CD4-positive, CD25-positive, alpha-beta regulatory T cell (primary cell): ENCODE results near the gene TANGO6. TPM values are rescaled to one million over a fixed set of nuclear protein-coding genes. Genes with fewer than 3 reads are reported as not detected.

Experiments used
- ATAC-seq, 2 donors: fragments of 150-1000 bp; cut with Tn5 transposase; one replicate each; pipeline ENCODE4 v1.10.0; 2021; ENCODE audit warnings: low read depth in 2 of 2, moderate number of reproducible peaks in 2 of 2, moderate library complexity in 1 of 2
- DNase-seq, 3 donors: peaks; one replicate each; pipeline versions ENCODE4 v3.0.0 to v3.0.0-alpha.2; 2012 to 2022; ENCODE audit warnings: mixed read lengths in 1 of 3
- H3K27ac ChIP-seq: one replicate; pipeline ENCODE4 v1.7.0; 2013; ENCODE audit warnings: mild to moderate bottlenecking, low read length; ENCODE audit not compliant: insufficient read depth, poor library complexity, severe bottlenecking
- H3K27me3 ChIP-seq: one replicate; pipeline ENCODE4 v1.7.0; 2013; ENCODE audit warnings: low read length; ENCODE audit not compliant: control insufficient read depth, insufficient read depth
- H3K36me3 ChIP-seq: one replicate; pipeline ENCODE4 v1.7.0; 2013; ENCODE audit warnings: mild to moderate bottlenecking, low read length, moderate library complexity; ENCODE audit not compliant: control insufficient read depth, insufficient read depth
- H3K4me1 ChIP-seq: 2 replicates; pipeline ENCODE4 v1.7.0; 2013; ENCODE audit warnings: mild to moderate bottlenecking, low read length; ENCODE audit not compliant: insufficient read depth, control insufficient read depth, poor library complexity, severe bottlenecking
- H3K4me3 ChIP-seq: one replicate; pipeline ENCODE4 v1.7.0; 2013; ENCODE audit warnings: low read depth, mild to moderate bottlenecking, low read length, moderate library complexity
- H3K9me3 ChIP-seq, 2 experiments: 1 replicate in 1 of 2; 2 replicates in 1 of 2; pipeline ENCODE4 v1.7.0; 2013; ENCODE audit warnings: low read length in 2 of 2, mild to moderate bottlenecking in 1 of 2, moderate library complexity in 1 of 2; ENCODE audit not compliant: control insufficient read depth in 2 of 2
- H3K27ac Mint-ChIP-seq, 3 donors: one replicate each; pipeline ENCODE4 v1.8.0; 2020 to 2022; ENCODE audit warnings: mild to moderate bottlenecking in 3 of 3, mixed read lengths in 3 of 3, moderate library complexity in 2 of 3
- H3K27me3 Mint-ChIP-seq: one replicate; pipeline ENCODE4 v1.8.0; 2022; ENCODE audit warnings: mild to moderate bottlenecking, mixed read lengths
- H3K36me3 Mint-ChIP-seq: one replicate; pipeline ENCODE4 v1.8.0; 2020; ENCODE audit warnings: mixed read lengths
- H3K4me1 Mint-ChIP-seq, 4 donors: one replicate each; pipeline ENCODE4 v1.8.0; 2020 to 2022; ENCODE audit warnings: mixed read lengths in 4 of 4, mild to moderate bottlenecking in 1 of 4
- H3K4me3 Mint-ChIP-seq, 4 donors: one replicate each; pipeline ENCODE4 v1.8.0; 2020 to 2022; ENCODE audit warnings: mild to moderate bottlenecking in 4 of 4, mixed read lengths in 4 of 4, moderate library complexity in 3 of 4
- H3K9me3 Mint-ChIP-seq, 7 donors: one replicate each; pipeline ENCODE4 v1.8.0; 2020 to 2022; ENCODE audit warnings: mixed read lengths in 7 of 7, mild to moderate bottlenecking in 3 of 7, moderate library complexity in 2 of 7
- polyA plus RNA-seq, 4 donors: library from polyadenylated mRNA; unstranded; fragments of 300-500 nt; fragmentation: Illumina TruSeq; gene quantifications; one replicate each; pipeline ENCODE4 v1.2.3, GENCODE V29; 2021
- total RNA-seq: library from RNA; stranded (reverse); gene quantifications from one replicate; pipeline ENCODE4 v1.2.3, GENCODE V29; 2022

Gene TANGO6
- total and polyA plus RNA-seq, 5 donors from 2014 or later: 9.5 to 30.9 (median 12.2) TPM

DNA sequence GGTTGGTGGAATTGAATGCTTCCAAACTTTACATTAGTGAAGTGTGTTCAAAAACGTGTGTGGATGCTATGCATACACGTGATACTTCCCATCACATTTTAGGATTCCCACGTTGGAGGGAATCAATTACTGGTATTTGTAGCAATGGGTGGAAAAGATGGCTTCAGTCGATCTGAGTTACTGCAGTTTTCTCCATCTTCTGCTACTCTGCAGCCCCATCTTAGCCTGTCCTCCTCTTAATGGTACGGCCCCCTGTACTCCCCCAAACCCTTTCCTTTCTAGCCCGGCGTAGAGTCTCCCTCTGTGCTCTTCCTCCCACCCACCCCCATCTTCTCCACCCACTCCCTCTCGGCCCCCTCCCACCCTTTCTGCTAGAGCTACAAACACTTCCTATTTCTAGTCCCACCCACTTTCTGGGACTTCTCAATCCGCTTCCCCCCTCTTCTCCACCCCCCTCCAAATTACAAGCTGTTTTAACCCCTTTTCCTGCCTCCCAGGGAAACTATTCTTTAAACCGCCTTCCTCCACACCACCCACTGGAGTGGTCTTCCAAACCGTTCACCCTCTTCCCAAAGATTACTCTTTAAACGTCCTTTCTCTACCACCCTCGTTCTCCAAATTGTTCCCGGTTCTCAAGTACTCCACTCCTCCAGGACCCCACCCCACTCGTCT lies 288.0 kb downstream of the TANGO6 start:
- no peaks in the 10 kb centered on the region for H3K9me3 Mint-ChIP-seq
- Histone ChIP-seq H3K36me3 (peaks cover 4% of the 10 kb centered on the region), H3K4me3 (peak overlapping the region; percentile 87), H3K27me3 (no peaks in the 10 kb centered on the region), H3K27ac (peak overlapping the region; percentile 86), H3K4me1 (peaks cover 42% of the 10 kb centered on the region), H3K9me3 (no peaks in the 10 kb centered on the region)
- H3K4me3 Mint-ChIP-seq: peak overlapping the region; percentile 93 to 99 (median 96)
- H3K27ac Mint-ChIP-seq: peak overlapping the region; percentile 93 to 96 (median 96)
- ATAC-seq (no peak), DNase-seq (no peak)
- H3K36me3 Mint-ChIP-seq: peaks cover 6% of the 10 kb centered on the region
- peaks cover 28 to 72% (median 51%) of the 10 kb centered on the region in 4 donors for H3K4me1 Mint-ChIP-seq
- H3K27me3 Mint-ChIP-seq: no peaks in the 10 kb centered on the region

DNA sequence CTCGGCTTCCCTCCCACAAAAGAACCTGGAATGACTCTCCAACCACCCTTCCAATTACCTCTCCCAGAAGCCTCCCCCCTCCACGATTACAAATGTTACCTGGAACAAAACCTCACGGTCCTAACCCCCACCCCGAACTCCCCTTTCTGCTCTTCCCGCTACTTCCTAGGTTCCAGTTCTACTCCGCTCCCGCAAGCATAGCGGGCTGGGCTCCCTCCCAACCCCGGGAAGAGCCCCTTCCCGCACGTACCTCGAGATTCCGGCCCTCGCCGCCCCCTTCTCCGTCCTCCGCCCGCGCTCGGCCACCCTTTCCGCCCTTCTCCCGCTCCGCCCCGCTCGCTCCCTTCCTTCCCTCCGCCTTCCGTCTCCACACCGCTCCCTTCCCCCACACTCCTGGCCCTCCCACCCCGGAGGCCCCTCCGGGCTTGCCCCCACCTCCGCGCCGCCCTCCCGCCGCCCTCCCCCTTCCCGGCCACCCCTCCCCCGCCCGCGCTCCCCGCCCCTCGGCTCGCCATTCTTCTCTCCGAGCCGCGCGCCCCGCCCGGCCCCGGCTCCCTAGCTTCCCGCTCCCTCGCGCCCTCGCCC lies 288.6 kb downstream of the TANGO6 start:
- Histone ChIP-seq H3K4me3 (peak overlapping the region; percentile 87), H3K4me1 (peaks cover 37% of the 10 kb centered on the region), H3K27ac (peak overlapping the region; percentile 86), H3K9me3 (no peaks in the 10 kb centered on the region), H3K27me3 (no peaks in the 10 kb centered on the region), H3K36me3 (peaks cover 9% of the 10 kb centered on the region)
- Mint-ChIP-seq H3K4me1 (peaks cover 28 to 70% (median 48%) of the 10 kb centered on the region in 4 donors), H3K27ac (peak overlapping the region; percentile 93 to 96 (median 96)), H3K9me3 (no peaks in the 10 kb centered on the region), H3K27me3 (no peaks in the 10 kb centered on the region), H3K4me3 (peak overlapping the region; percentile 93 to 99 (median 96)), H3K36me3 (peaks cover 12% of the 10 kb centered on the region)
- peak; percentile 52 to 57 for ATAC-seq
- peak in 2 of 3 donors; percentile 71 to 78 for DNase-seq

DNA sequence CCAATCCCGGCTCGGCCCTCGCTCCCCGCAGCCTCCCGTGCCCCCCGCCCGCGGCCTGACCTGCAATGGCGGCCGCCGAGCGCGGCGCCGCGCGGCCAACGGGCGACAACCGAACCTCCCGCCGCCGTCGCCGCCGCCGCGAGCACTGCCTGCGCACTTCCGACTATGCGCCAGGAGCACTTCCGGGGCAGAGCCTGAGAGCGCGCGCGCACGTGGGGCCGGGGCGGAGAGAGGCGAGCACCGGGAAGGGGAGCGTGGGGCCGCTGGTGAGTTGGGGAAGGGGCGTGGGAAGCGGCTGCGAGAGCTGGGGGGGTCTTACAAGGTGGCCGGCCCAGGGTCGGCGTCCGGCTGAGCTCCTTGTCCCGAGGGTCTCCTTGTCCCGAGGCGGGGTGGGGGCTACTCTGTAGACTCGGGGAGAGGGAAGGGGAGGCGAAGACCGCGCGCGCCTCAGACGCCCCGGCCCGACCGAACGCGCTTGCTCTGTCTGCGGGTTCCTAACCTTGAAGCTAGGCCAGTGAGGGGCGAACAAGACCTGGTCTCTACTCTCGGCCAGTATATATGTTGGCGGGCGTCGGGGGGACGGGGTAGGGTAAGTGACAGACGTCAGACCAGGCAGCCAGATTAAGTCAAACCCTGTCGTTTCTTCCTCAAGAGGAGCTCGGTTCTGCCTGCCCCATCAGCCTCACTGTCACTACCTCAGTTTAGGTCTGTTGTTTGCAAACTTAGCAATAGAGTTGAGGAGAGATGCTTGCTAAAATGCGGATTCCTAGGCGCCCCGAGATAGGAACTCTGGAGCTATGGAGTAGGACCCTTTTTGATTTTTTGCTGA lies 289.3 kb downstream of the TANGO6 start, which contains the start of the genes CHTF8 and UTP4:
Gene CHTF8 (minus strand): TSS at position 165 of the 829 bp plus-strand sequence. CDS start 11,130 bp downstream, outside the sequence.
Gene UTP4 (plus strand): TSS at position 226 of the 829 bp plus-strand sequence. CDS start 811 bp downstream, outside the sequence.
- H3K4me3 Mint-ChIP-seq: peak within 1 kb of the TSS; percentile 93 to 99 (median 96)
- peaks cover 14% of the 10 kb centered on the region for H3K36me3 Mint-ChIP-seq
- no peaks in the 10 kb centered on the region for H3K27me3 ChIP-seq
- H3K9me3 ChIP-seq: no peaks in the 10 kb centered on the region
- H3K4me1 Mint-ChIP-seq: peaks cover 23 to 65% (median 43%) of the 10 kb centered on the region in 4 donors
- H3K27me3 Mint-ChIP-seq: no peaks in the 10 kb centered on the region
- DNase-seq (peak; percentile 83 to 91 (median 88)), ATAC-seq (peak; percentile 92 to 94)
- H3K36me3 ChIP-seq: peaks cover 16% of the 10 kb centered on the region
- H3K4me1 ChIP-seq: peaks cover 37% of the 10 kb centered on the region
- peak within 1 kb of the TSS; percentile 86 for H3K27ac ChIP-seq
- H3K4me3 ChIP-seq: peak within 1 kb of the TSS; percentile 87
- no peaks in the 10 kb centered on the region for H3K9me3 Mint-ChIP-seq
- peak within 1 kb of the TSS; percentile 93 to 96 (median 96) for H3K27ac Mint-ChIP-seq

DNA sequence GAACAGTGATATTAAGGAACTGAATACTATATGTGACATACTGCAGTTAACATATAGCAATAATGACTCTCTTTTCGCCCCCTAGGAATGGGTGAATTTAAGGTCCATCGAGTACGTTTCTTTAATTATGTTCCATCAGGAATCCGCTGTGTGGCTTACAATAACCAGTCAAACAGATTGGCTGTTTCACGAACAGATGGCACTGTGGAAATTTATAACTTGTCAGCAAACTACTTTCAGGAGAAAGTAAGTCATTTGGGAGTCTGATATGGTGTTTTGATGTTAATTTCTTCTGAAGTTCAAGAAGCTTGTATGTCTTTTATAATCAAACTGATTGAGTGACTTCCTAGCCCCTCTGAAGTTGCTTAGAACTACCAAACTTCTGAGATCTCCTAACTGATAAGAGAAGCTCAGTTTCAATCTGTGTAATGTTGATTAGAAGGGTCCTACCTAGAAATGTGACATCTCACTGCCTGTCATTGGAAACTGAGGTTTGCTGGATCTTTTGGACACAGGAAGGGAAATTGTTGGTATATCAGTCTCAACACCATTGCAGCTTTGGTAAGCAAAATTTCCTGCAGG lies 290.1 kb downstream of the TANGO6 start:
- no peaks in the 10 kb centered on the region for H3K9me3 ChIP-seq
- Mint-ChIP-seq H3K9me3 (no peaks in the 10 kb centered on the region), H3K4me3 (peak overlapping the region; percentile 93 to 99 (median 96)), H3K27me3 (no peaks in the 10 kb centered on the region), H3K4me1 (peaks cover 23 to 58% (median 43%) of the 10 kb centered on the region in 4 donors), H3K36me3 (peaks cover 15% of the 10 kb centered on the region), H3K27ac (peak overlapping the region; percentile 93 to 96 (median 95))
- no peaks in the 10 kb centered on the region for H3K27me3 ChIP-seq
- H3K36me3 ChIP-seq: peaks cover 20% of the 10 kb centered on the region
- peak overlapping the region; percentile 86 for H3K27ac ChIP-seq
- H3K4me1 ChIP-seq: peaks cover 31% of the 10 kb centered on the region
- peak overlapping the region; percentile 80 for H3K4me3 ChIP-seq
- peak in 1 of 3 donors; percentile 56 for DNase-seq
- no peak for ATAC-seq

Other genes with a start within 250 kb of the TANGO6 start
- gene CDH3, start 198.2 kb upstream of the TANGO6 start, total RNA-seq: 0.32 TPM
- gene CDH3, start 198.2 kb upstream of the TANGO6 start, polyA plus RNA-seq: under 1 TPM in 3 of 4 donors, not detected in 1; 0.03 to 0.38 (median 0.08) TPM
- gene CDH1, start 106.2 kb upstream of the TANGO6 start, total RNA-seq: 4.6 TPM
- under 1 TPM; 0.41 to 0.85 (median 0.62) TPM for gene CDH1, start 106.2 kb upstream of the TANGO6 start, polyA plus RNA-seq